SU-DHL-6 (cell line): ENCODE data around the gene ZBTB47.

Experiments
- H2AFZ ChIP-seq: fragments of 200-600 bp; sonication (generic); 2 replicates; pipeline ENCODE4 v1.6.1; 2014; ENCODE audit warnings: low read depth, mild to moderate bottlenecking, moderate library complexity, mixed read lengths, antibody characterized with exemption, low read length; ENCODE audit not compliant: severe bottlenecking
- H3F3A ChIP-seq: fragments of 200-600 bp; shearing (Covaris generic); 2 replicates; pipeline ENCODE4 v1.6.0; 2016; ENCODE audit warnings: antibody characterized with exemption, mild to moderate bottlenecking; ENCODE audit not compliant: insufficient read depth
- H3K27ac ChIP-seq: fragments of 200-600 bp; sonication (generic); 2 replicates; pipeline ENCODE4 v1.5.1; 2016; ENCODE audit warnings: low read depth, mild to moderate bottlenecking, low read length, moderate library complexity, mixed read lengths
- H3K27me3 ChIP-seq: fragments of 200-600 bp; sonication (generic), shearing (Covaris generic); 2 replicates; pipeline ENCODE4 v1.6.0; 2014; ENCODE audit warnings: mild to moderate bottlenecking, low read length
- H3K36me3 ChIP-seq: fragments of 200-600 bp; sonication (generic); 2 replicates; pipeline ENCODE4 v1.6.1; 2014; ENCODE audit warnings: mild to moderate bottlenecking, low read length, mixed read lengths
- H3K4me2 ChIP-seq: fragments of 300-600, 200-600 bp; shearing (Covaris generic), sonication (generic); 2 replicates; pipeline ENCODE4 v1.6.0; 2014; ENCODE audit warnings: low read length, low read depth, mild to moderate bottlenecking; ENCODE audit not compliant: poor library complexity, severe bottlenecking
- H3K4me3 ChIP-seq: fragments of 200-600 bp; sonication (generic); 2 replicates; pipeline ENCODE4 v1.5.1; 2014; ENCODE audit warnings: antibody characterized with exemption, low read length, mild to moderate bottlenecking, mixed read lengths; ENCODE audit not compliant: insufficient read depth, poor library complexity, severe bottlenecking
- H3K79me2 ChIP-seq: fragments of 200-600 bp; sonication (generic); 2 replicates; pipeline ENCODE4 v1.6.1; 2014; ENCODE audit warnings: mild to moderate bottlenecking, low read length, moderate library complexity; ENCODE audit not compliant: insufficient read depth
- H3K9ac ChIP-seq: fragments of 200-600 bp; sonication (generic); 2 replicates; pipeline ENCODE4 v1.7.0; 2014; ENCODE audit warnings: mild to moderate bottlenecking, low read length
- H3K9me2 ChIP-seq: fragments of 200-600 bp; sonication (generic); replicated peaks from 2 replicates; pipeline ENCODE4 v1.6.1; 2014; ENCODE audit warnings: low read length; ENCODE audit not compliant: insufficient read depth
- H3K9me3 ChIP-seq: fragments of 200-600 bp; sonication (generic); 2 replicates; pipeline ENCODE4 v1.6.1; 2014; ENCODE audit warnings: low read length, mixed read lengths; ENCODE audit not compliant: insufficient read depth
- H4K20me1 ChIP-seq: fragments of 200-600 bp; sonication (generic); 2 replicates; pipeline ENCODE4 v1.6.1; 2014; ENCODE audit warnings: low read depth, mild to moderate bottlenecking, antibody characterized with exemption, low read length, moderate library complexity, mixed read lengths
- CTCF ChIP-seq: fragments of 200-600 bp; sonication (generic); IDR thresholded peaks from one replicate; pipeline ENCODE4 v1.5.1; 2017; ENCODE audit warnings: antibody characterized with exemption, mild to moderate bottlenecking, low read length, moderate library complexity; ENCODE audit not compliant: insufficient read depth, poor library complexity, severe bottlenecking
- EZH2phosphoT487 ChIP-seq: fragments of 200-600 bp; sonication (generic), shearing (Covaris generic); conservative IDR thresholded peaks from 2 replicates; pipeline ENCODE4 v1.6.1; 2018; ENCODE audit warnings: mild to moderate bottlenecking, antibody characterized with exemption, low read length, moderate library complexity, mixed read lengths

The ZBTB47 gene

GRCh38 chr3:42673082-42673481, 19.6 kb downstream of the ZBTB47 start:
- no peaks in the 10 kb centered on the region for H3K9me2 ChIP-seq
- H3K27me3 ChIP-seq, result no peaks in the 10 kb centered on the region

GRCh38 chr3:42674146-42674545, 20.6 kb downstream of the ZBTB47 start:
- Histone ChIP-seq H3K27me3 (no peaks in the 10 kb centered on the region), H4K20me1 (no peaks in the 10 kb centered on the region), H3K9me2 (no peaks in the 10 kb centered on the region), H3F3A (no peaks in the 10 kb centered on the region), H3K4me2 (no peak overlapping the region), H3K9me3 (peaks cover 5% of the 10 kb centered on the region; the same call in 1 of the 2 replicates), H3K36me3 (no peaks in the 10 kb centered on the region), H3K9ac (no peak overlapping the region), H3K27ac (no peak overlapping the region), H3K4me3 (no peak overlapping the region), H2AFZ (no peak overlapping the region), H3K79me2 (no peaks in the 10 kb centered on the region)
- no peak for TF ChIP-seq EZH2phosphoT487
- no peak for TF ChIP-seq CTCF

More at GRCh38 chr3:42673082-42673481, 19.6 kb downstream of the ZBTB47 start:
- Histone ChIP-seq H2AFZ (no peak overlapping the region), H3K36me3 (no peaks in the 10 kb centered on the region), H3K9me3 (peaks cover 5% of the 10 kb centered on the region; the same call in 1 of the 2 replicates), H3K4me2 (no peak overlapping the region), H3K4me3 (no peak overlapping the region), H3K9ac (no peak overlapping the region), H3F3A (no peaks in the 10 kb centered on the region), H4K20me1 (no peaks in the 10 kb centered on the region), H3K79me2 (no peaks in the 10 kb centered on the region), H3K27ac (no peak overlapping the region)
- TF ChIP-seq CTCF (no peak), EZH2phosphoT487 (no peak)

- H3K27me3 ChIP-seq, result no peaks in the 10 kb centered on the region
- H3K4me3 ChIP-seq, result no peak overlapping the region
- no peaks in the 10 kb centered on the region for H3K9me2 ChIP-seq
- H3K36me3 ChIP-seq, result no peaks in the 10 kb centered on the region
- no peak for TF ChIP-seq CTCF
- TF ChIP-seq EZH2phosphoT487, result no peak
- H3K9ac ChIP-seq, result no peak overlapping the region
- H3F3A ChIP-seq, result no peaks in the 10 kb centered on the region
- H2AFZ ChIP-seq, result no peak overlapping the region
- peaks cover 5% of the 10 kb centered on the region; the same call in 1 of the 2 replicates for H3K9me3 ChIP-seq
- no peaks in the 10 kb centered on the region for H4K20me1 ChIP-seq
- H3K27ac ChIP-seq, result no peak overlapping the region
- H3K79me2 ChIP-seq, result no peaks in the 10 kb centered on the region
- no peak overlapping the region for H3K4me2 ChIP-seq
Measured at GRCh38 chr3:42675909-42676308, 22.4 kb downstream of the ZBTB47 start.

GRCh38 chr3:42678447-42678846, 24.9 kb downstream of the ZBTB47 start:
- Histone ChIP-seq H3K9ac (no peak overlapping the region), H3K79me2 (no peaks in the 10 kb centered on the region), H3K27me3 (no peaks in the 10 kb centered on the region), H3K9me3 (peaks cover 5% of the 10 kb centered on the region; the same call in 1 of the 2 replicates), H2AFZ (no peak overlapping the region), H3K4me3 (no peak overlapping the region), H3K9me2 (no peaks in the 10 kb centered on the region), H4K20me1 (no peaks in the 10 kb centered on the region), H3K36me3 (no peaks in the 10 kb centered on the region), H3K4me2 (no peak overlapping the region), H3K27ac (no peak overlapping the region), H3F3A (no peaks in the 10 kb centered on the region)
- TF ChIP-seq CTCF, result no peak
- no peak for TF ChIP-seq EZH2phosphoT487
